ENCODE data around the gene HTR1D. TPM values are rescaled to one million over a fixed set of nuclear protein-coding genes. Genes with fewer than 3 reads are reported as not detected.
A peak's percentile ranks its signal among the peaks of the same experiment; 100 is the strongest.

HTR1D gene
- total RNA-seq, 1 experiment from 2014 or later = 5.4 TPM

GRCh38 chr1:23177438-23178380 is 39.6 kb downstream of the HTR1D start:
- Mint-ChIP-seq H3K4me1 (no peaks in the 10 kb centered on the region; the same call in 1 of the 2 replicates), H3K27me3 (ENCODE audit: low read depth) (peaks cover 44% of the 10 kb centered on the region), H3K4me3 (peak overlapping the region; percentile 75), H3K9me3 (no peaks in the 10 kb centered on the region), H3K36me3 (no peaks in the 10 kb centered on the region), H3K27ac (no peak overlapping the region)
- ChIA-PET CTCF (interaction anchor here (0.5 to 2.7 kb wide), 10 partner anchors 9 to 204 kb away, joined by 3 to 13 read pairs (median 4); partner anchors contain the start of gene HTR1D), POLR2A (interaction anchor here (1.2 kb wide), 1 partner anchor 9 kb away, joined by 4 read pairs; no protein-coding TSS in a partner anchor)
- ATAC-seq = peak; percentile 87
- peak; percentile 82 for DNase-seq (ENCODE audit: low spot score)
- TF ChIP-seq ZNF416 (CRISPR knock-in tag; IDR thresholded peaks at IDR 0.05) (no peak), ZSCAN18 (CRISPR knock-in tag; IDR thresholded peaks at IDR 0.05) (no peak), FOXK1 (CRISPR knock-in tag; IDR thresholded peaks at IDR 0.05) (peak; percentile 54), FOXP4 (CRISPR knock-in tag; IDR thresholded peaks at IDR 0.05) (no peak), ARID4B (CRISPR knock-in tag; IDR thresholded peaks at IDR 0.05; ENCODE audit: borderline replicate concordance) (peak; percentile 56; the same call in 1 of the 2 replicates), KAT7 (CRISPR knock-in tag; IDR thresholded peaks at IDR 0.05; ENCODE audit: borderline replicate concordance) (0 out of 2 replicates have a peak, but pooled peaks have one; percentile 61), FOXP1 (CRISPR knock-in tag; IDR thresholded peaks at IDR 0.05; ENCODE audit: borderline replicate concordance) (0 out of 2 replicates have a peak, but pooled peaks have one; percentile 53), MYBL2 (CRISPR knock-in tag; IDR thresholded peaks at IDR 0.05) (peak; percentile 38; the same call in 1 of the 2 replicates), E2F5 (CRISPR knock-in tag; IDR thresholded peaks at IDR 0.05) (peak; percentile 92), ZNF232 (CRISPR knock-in tag; IDR thresholded peaks at IDR 0.05) (no peak), SP1 (CRISPR knock-in tag; conservative IDR thresholded peaks at IDR 0.05) (peak; percentile 60; the same call in 1 of the 2 replicates), E2F4 (CRISPR knock-in tag; IDR thresholded peaks at IDR 0.05; ENCODE audit: borderline replicate concordance, low read depth) (peak; percentile 80), HMGXB4 (CRISPR knock-in tag; IDR thresholded peaks at IDR 0.05) (peak; percentile 87; the same call in 1 of the 2 replicates), STAT6 (CRISPR knock-in tag; conservative IDR thresholded peaks at IDR 0.05; ENCODE audit: low read depth) (no peak), RELA (CRISPR knock-in tag; IDR thresholded peaks at IDR 0.05; ENCODE audit: borderline replicate concordance) (0 out of 2 replicates have a peak, but pooled peaks have one; percentile 24), AR (CRISPR knock-in tag; IDR thresholded peaks at IDR 0.05) (no peak)

Measured in WTC11 (cell line).